ENCODE data around the gene ZBED1.

GRCh38 chrX:2489446-2490445, 11.0 kb downstream of the ZBED1 start:
- no peak for TF ChIP-seq CTCF (conservative IDR thresholded peaks at IDR 0.05; ENCODE audit: low read depth in 2 of 2)
- no peak for TF ChIP-seq EZH2 (IDR thresholded peaks at IDR 0.05; ENCODE audit: low read depth, unreplicated experiment)
- TF ChIP-seq POLR2AphosphoS5 (IDR thresholded peaks at IDR 0.05; ENCODE audit: low read depth), result no peak
- TF ChIP-seq, protein P1, sequence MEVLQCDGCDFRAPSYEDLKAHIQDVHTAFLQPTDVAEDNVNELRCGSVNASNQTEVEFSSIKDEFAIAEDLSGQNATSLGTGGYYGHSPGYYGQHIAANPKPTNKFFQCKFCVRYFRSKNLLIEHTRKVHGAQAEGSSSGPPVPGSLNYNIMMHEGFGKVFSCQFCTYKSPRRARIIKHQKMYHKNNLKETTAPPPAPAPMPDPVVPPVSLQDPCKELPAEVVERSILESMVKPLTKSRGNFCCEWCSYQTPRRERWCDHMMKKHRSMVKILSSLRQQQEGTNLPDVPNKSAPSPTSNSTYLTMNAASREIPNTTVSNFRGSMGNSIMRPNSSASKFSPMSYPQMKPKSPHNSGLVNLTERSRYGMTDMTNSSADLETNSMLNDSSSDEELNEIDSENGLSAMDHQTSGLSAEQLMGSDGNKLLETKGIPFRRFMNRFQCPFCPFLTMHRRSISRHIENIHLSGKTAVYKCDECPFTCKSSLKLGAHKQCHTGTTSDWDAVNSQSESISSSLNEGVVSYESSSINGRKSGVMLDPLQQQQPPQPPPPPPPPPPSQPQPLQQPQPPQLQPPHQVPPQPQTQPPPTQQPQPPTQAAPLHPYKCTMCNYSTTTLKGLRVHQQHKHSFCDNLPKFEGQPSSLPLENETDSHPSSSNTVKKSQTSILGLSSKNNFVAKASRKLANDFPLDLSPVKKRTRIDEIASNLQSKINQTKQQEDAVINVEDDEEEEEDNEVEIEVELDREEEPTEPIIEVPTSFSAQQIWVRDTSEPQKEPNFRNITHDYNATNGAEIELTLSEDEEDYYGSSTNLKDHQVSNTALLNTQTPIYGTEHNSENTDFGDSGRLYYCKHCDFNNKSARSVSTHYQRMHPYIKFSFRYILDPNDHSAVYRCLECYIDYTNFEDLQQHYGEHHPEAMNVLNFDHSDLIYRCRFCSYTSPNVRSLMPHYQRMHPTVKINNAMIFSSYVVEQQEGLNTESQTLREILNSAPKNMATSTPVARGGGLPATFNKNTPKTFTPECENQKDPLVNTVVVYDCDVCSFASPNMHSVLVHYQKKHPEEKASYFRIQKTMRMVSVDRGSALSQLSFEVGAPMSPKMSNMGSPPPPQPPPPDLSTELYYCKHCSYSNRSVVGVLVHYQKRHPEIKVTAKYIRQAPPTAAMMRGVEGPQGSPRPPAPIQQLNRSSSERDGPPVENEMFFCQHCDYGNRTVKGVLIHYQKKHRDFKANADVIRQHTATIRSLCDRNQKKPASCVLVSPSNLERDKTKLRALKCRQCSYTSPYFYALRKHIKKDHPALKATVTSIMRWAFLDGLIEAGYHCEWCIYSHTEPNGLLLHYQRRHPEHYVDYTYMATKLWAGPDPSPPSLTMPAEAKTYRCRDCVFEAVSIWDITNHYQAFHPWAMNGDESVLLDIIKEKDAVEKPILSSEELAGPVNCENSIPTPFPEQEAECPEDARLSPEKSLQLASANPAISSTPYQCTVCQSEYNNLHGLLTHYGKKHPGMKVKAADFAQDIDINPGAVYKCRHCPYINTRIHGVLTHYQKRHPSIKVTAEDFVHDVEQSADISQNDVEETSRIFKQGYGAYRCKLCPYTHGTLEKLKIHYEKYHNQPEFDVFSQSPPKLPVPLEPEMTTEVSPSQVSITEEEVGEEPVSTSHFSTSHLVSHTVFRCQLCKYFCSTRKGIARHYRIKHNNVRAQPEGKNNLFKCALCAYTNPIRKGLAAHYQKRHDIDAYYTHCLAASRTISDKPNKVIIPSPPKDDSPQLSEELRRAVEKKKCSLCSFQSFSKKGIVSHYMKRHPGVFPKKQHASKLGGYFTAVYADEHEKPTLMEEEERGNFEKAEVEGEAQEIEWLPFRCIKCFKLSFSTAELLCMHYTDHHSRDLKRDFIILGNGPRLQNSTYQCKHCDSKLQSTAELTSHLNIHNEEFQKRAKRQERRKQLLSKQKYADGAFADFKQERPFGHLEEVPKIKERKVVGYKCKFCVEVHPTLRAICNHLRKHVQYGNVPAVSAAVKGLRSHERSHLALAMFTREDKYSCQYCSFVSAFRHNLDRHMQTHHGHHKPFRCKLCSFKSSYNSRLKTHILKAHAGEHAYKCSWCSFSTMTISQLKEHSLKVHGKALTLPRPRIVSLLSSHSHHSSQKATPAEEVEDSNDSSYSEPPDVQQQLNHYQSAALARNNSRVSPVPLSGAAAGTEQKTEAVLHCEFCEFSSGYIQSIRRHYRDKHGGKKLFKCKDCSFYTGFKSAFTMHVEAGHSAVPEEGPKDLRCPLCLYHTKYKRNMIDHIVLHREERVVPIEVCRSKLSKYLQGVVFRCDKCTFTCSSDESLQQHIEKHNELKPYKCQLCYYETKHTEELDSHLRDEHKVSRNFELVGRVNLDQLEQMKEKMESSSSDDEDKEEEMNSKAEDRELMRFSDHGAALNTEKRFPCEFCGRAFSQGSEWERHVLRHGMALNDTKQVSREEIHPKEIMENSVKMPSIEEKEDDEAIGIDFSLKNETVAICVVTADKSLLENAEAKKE (CRISPR knock-in tag; IDR thresholded peaks at IDR 0.05), result no peak
- no peak for TF ChIP-seq REST (IDR thresholded peaks at IDR 0.05; ENCODE audit: unreplicated experiment)
- TF ChIP-seq NANOG (IDR thresholded peaks at IDR 0.05; ENCODE audit: borderline replicate concordance), result no peak
- TF ChIP-seq ZNF114 (CRISPR knock-in tag; IDR thresholded peaks at IDR 0.05), result no peak
- no peak for TF ChIP-seq EZH2phosphoT487 (IDR thresholded peaks at IDR 0.05; ENCODE audit: unreplicated experiment)

Data from GM23338 (cell line).